Tibial nerve (tissue), 4 donors: ENCODE measurements around the gene SLC1A3. TPM values are rescaled to one million over a fixed set of nuclear protein-coding genes. Genes with fewer than 3 reads are reported as not detected.

Source experiments
- DNase-seq, 2 donors: peaks; one replicate each; pipeline ENCODE4 v3.0.0-alpha.2; 2019; ENCODE audit warnings: low spot score in 2 of 2
- H3K27ac ChIP-seq, 4 donors: fragments of 200-600 bp; sonication (generic) in 3 of 4; one replicate each; pipeline ENCODE4 v1.5.1; 2017 to 2019; ENCODE audit warnings: mild to moderate bottlenecking in 1 of 4
- H3K27me3 ChIP-seq, 2 donors: fragments of 200-600 bp; sonication (generic) in 1 of 2; one replicate each; pipeline versions ENCODE4 v1.5.1 to v1.6.0; 2017 to 2019
- H3K36me3 ChIP-seq, 3 donors: fragments of 200-600 bp; sonication (generic); one replicate each; pipeline ENCODE4 v1.5.1; 2018 to 2019
- H3K4me1 ChIP-seq, 4 donors: fragments of 200-600 bp; sonication (generic) in 3 of 4; one replicate each; pipeline ENCODE4 v1.5.1; 2017 to 2019
- H3K4me3 ChIP-seq, 4 donors: fragments of 200-600 bp; sonication (generic) in 3 of 4; one replicate each; pipeline ENCODE4 v1.5.1; 2017 to 2019; ENCODE audit warnings: mild to moderate bottlenecking in 1 of 4, moderate library complexity in 1 of 4
- H3K9me3 ChIP-seq, 4 donors: fragments of 200-600 bp; sonication (generic) in 3 of 4; one replicate each; pipeline ENCODE4 v1.5.1; 2017 to 2019
- CTCF ChIP-seq, 5 experiments: fragments of 200-600 bp in 3 of 5; fragments of 450-650 bp in 2 of 5; sonication (generic) in 3 of 5; IDR thresholded peaks; one replicate each; pipeline ENCODE4 v1.5.1; 2016 to 2019; ENCODE audit warnings: antibody characterized with exemption in 5 of 5, mild to moderate bottlenecking in 3 of 5, moderate library complexity in 2 of 5
- EP300 ChIP-seq, 2 donors: sonication (generic); formaldehyde crosslinking; IDR thresholded peaks; one replicate each; pipeline ENCODE4 v1.6.1; 2017; ENCODE audit warnings: antibody characterized with exemption in 2 of 2, mild to moderate bottlenecking in 1 of 2
- POLR2A ChIP-seq, 2 donors: fragments of 450-650 bp; IDR thresholded peaks; one replicate each; pipeline ENCODE4 v1.6.1; 2017; ENCODE audit warnings: antibody characterized with exemption in 2 of 2, mild to moderate bottlenecking in 2 of 2, moderate library complexity in 2 of 2
- WGBS, 2 donors: methylation state at CpG; one replicate each; pipeline ENCODE4 v1.1.5; 2018; 5-methylcytosine and 5-hydroxymethylcytosine counted together
- total RNA-seq, 4 donors: library from RNA; depleted of rRNA; stranded (reverse); fragments of >200 nt; gene quantifications; one replicate each; pipeline ENCODE4 v1.1.0, GENCODE V29; 2016

The SLC1A3 gene
- total RNA-seq, 4 donors from 2014 or later, result 22.0 to 123 (median 75.0) TPM

DNA sequence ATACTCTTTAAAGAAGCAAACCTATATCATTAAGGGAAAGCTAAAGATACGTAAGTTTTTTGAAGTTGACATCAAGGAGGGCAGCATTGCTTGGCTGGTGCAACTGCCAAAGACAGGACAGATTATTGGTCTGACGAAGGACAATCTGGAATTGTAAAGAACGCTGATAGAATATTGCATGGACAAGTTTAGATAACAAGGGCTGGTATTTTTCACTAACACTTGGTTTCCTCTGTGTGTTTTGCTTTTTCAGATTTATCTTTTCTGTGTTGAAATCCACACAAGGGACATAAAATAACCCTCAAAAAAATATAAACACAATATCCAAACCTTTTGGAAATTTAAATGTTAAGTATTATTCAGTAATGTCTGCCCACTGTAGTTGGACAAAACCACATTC, 39.7 kb downstream of the SLC1A3 start:
- Histone ChIP-seq H3K9me3 (no peaks in the 10 kb centered on the region), H3K27me3 (no peaks in the 10 kb centered on the region), H3K4me1 (no peaks in the 10 kb centered on the region), H3K36me3 (no peaks in the 10 kb centered on the region), H3K4me3 (no peak overlapping the region), H3K27ac (no peak overlapping the region)
- WGBS, 2 donors, result 83 to 86% methylated on average over 3 of the region's 3 CpGs
- no peak for TF ChIP-seq EP300 (IDR thresholded peaks at IDR 0.05)
- TF ChIP-seq CTCF (IDR thresholded peaks at IDR 0.05), result no peak
- no peak for TF ChIP-seq POLR2A (IDR thresholded peaks at IDR 0.05)
- DNase-seq, result no peak

GRCh38 chr5:36646507-36647023, 40.2 kb downstream of the SLC1A3 start:
- no peak for DNase-seq
- TF ChIP-seq POLR2A (IDR thresholded peaks at IDR 0.05) (no peak), CTCF (IDR thresholded peaks at IDR 0.05) (no peak), EP300 (IDR thresholded peaks at IDR 0.05) (no peak)
- H3K27me3 ChIP-seq, result no peaks in the 10 kb centered on the region
- no peak overlapping the region for H3K4me3 ChIP-seq
- H3K4me1 ChIP-seq, result no peaks in the 10 kb centered on the region
- H3K36me3 ChIP-seq, result no peaks in the 10 kb centered on the region
- 61 to 70% methylated on average over 3 of the region's 3 CpGs for WGBS, 2 donors
- no peak overlapping the region for H3K27ac ChIP-seq
- H3K9me3 ChIP-seq, result no peaks in the 10 kb centered on the region

- Histone ChIP-seq H3K9me3 (no peaks in the 10 kb centered on the region), H3K4me3 (no peak overlapping the region), H3K27ac (no peak overlapping the region), H3K4me1 (peaks cover 0 to 3% (median 0%) of the 10 kb centered on the region in 4 donors), H3K36me3 (no peaks in the 10 kb centered on the region), H3K27me3 (no peaks in the 10 kb centered on the region)
- TF ChIP-seq CTCF (IDR thresholded peaks at IDR 0.05) (no peak), EP300 (IDR thresholded peaks at IDR 0.05) (no peak), POLR2A (IDR thresholded peaks at IDR 0.05) (no peak)
- DNase-seq, result no peak
These were observed 40.6 kb downstream of the SLC1A3 start for GRCh38 chr5:36647046-36647445.

DNA sequence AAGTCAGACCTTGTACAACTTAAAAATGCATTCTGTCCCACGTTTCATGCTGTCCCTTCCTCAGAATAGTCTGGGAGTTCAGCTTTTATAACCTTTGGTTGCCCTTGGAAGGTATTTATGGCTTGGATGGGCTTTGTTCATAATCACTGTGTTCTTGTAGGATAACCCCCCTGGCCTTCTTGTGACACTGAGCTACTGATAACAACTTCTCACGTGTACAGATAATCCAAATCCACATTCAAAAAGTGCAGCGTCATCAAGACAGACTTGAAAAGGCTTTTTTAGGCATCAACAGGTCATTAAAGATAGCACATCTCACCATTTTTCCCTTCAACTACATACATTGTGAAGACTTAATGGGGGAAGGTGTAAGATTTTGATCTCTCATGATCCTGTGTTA, 42.0 kb downstream of the SLC1A3 start:
- WGBS, 2 donors, result 62 to 64% methylated on average over 3 of the region's 3 CpGs
- no peak for TF ChIP-seq POLR2A (IDR thresholded peaks at IDR 0.05)
- no peak for TF ChIP-seq CTCF (IDR thresholded peaks at IDR 0.05)
- no peak for TF ChIP-seq EP300 (IDR thresholded peaks at IDR 0.05)
- no peaks in the 10 kb centered on the region for H3K9me3 ChIP-seq
- DNase-seq, result no peak
- peaks cover 0 to 7% (median 0%) of the 10 kb centered on the region in 4 donors for H3K4me1 ChIP-seq
- H3K36me3 ChIP-seq, result no peaks in the 10 kb centered on the region
- H3K4me3 ChIP-seq, result no peak overlapping the region
- H3K27me3 ChIP-seq, result no peaks in the 10 kb centered on the region
- H3K27ac ChIP-seq, result no peak overlapping the region

DNA sequence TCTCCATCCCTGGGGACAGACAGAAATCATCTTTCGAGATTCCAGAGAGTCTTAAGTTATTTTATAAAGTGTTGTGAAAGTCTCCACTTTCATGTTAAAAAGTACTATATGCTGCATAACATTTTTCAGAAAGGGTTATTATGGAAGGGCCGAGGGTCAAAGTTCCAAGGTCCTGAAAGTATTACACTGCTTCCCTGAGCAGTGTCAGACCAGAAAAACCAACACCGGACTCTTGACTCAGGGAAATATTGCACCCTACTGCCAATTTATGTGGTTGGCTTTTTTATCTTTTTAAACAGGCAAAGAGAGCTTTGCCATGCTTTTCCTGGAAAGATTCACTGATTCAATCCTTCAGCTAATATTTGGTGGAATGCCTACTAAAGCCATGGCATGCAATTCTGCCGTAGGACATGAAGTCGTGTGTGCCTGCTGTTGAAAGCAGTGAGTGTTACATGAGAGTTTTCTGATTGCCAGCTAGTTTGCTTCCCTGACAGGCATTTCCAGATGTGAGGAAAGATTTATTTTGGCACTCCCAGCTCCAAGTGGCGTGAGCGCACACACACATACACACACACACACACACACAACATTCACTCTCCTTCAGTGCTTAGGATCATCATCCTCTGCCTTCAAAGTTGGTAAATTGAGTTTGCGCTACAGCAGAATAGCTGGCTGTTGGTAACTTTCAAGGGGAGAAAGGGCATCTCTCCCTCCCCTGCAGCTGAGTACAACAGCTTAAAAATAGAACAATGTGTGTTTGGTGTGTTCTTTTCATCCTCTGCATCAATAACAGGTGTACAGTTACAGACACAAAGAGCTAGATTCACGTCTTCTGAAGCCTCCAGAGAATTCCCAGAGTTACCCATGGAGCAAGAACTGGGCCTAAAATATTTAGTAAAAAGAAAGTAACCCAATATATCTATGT, 45.6 kb downstream of the SLC1A3 start:
- H3K27ac ChIP-seq, result no peak overlapping the region
- H3K9me3 ChIP-seq, result no peaks in the 10 kb centered on the region
- TF ChIP-seq EP300 (IDR thresholded peaks at IDR 0.05) (no peak), POLR2A (IDR thresholded peaks at IDR 0.05) (no peak), CTCF (IDR thresholded peaks at IDR 0.05) (no peak)
- H3K4me3 ChIP-seq, result no peak overlapping the region
- no peaks in the 10 kb centered on the region for H3K27me3 ChIP-seq
- 57 to 61% methylated on average over 9 of the region's 9 CpGs for WGBS, 2 donors
- H3K4me1 ChIP-seq, result peaks cover 0 to 9% (median 0%) of the 10 kb centered on the region in 4 donors
- H3K36me3 ChIP-seq, result no peaks in the 10 kb centered on the region
- DNase-seq, result no peak
